ENCODE results near the gene HTRA3.

HTRA3 gene

GRCh38 chr4:8291701-8292477 lies 22.3 kb downstream of the HTRA3 start:
- H3K4me3 ChIP-seq (ENCODE audit: low read depth, low read length): no peak overlapping the region
- no peak for TF ChIP-seq CTCF (IDR thresholded peaks at IDR 0.05; ENCODE audit: low read depth, low read length)
- no peak for DNase-seq
- H3K36me3 ChIP-seq: no peaks in the 10 kb centered on the region
- H3K27me3 ChIP-seq (ENCODE audit: insufficient read depth, low read depth, severe bottlenecking): no peaks in the 10 kb centered on the region
- no peaks in the 10 kb centered on the region for H3K9me3 ChIP-seq (ENCODE audit: severe bottlenecking)
- H3K27ac ChIP-seq: no peak overlapping the region

DNA sequence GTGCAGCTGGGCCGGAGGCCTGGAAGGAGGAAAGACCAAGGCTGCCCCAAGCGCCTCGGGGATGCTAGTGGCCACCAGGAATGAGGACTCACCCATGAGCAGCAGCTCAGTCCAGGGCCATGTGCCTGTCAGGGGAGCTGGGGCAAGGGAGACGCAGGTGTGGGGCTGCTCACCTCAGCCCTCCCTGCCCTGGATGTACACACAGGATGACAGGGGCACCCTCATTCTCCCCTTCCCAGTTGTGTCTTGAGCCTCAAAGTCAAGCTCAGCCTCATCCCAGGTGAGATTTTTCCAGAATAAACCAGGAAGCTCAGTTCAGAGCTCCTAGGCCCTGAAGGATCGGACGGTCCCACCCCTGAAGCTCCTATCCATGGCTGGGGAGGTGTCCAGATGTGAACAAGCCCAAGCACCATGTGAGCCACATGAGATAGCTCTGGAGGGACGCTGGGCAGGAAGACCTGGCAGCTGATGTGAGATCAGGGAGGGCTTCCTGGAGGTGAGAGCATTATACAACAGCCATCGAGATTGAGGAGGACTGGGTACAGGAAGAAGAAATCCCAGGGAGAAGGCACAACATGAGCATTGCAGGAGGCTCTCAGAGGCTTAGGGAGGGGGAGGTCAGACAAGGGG lies 23.0 kb downstream of the HTRA3 start:
- TF ChIP-seq CTCF (IDR thresholded peaks at IDR 0.05; ENCODE audit: low read depth, low read length): no peak
- Histone ChIP-seq H3K9me3 (ENCODE audit: severe bottlenecking) (no peaks in the 10 kb centered on the region), H3K27ac (no peak overlapping the region), H3K4me3 (ENCODE audit: low read depth, low read length) (no peak overlapping the region), H3K36me3 (no peaks in the 10 kb centered on the region), H3K27me3 (ENCODE audit: insufficient read depth, low read depth, severe bottlenecking) (no peaks in the 10 kb centered on the region)
- no peak for DNase-seq

DNA sequence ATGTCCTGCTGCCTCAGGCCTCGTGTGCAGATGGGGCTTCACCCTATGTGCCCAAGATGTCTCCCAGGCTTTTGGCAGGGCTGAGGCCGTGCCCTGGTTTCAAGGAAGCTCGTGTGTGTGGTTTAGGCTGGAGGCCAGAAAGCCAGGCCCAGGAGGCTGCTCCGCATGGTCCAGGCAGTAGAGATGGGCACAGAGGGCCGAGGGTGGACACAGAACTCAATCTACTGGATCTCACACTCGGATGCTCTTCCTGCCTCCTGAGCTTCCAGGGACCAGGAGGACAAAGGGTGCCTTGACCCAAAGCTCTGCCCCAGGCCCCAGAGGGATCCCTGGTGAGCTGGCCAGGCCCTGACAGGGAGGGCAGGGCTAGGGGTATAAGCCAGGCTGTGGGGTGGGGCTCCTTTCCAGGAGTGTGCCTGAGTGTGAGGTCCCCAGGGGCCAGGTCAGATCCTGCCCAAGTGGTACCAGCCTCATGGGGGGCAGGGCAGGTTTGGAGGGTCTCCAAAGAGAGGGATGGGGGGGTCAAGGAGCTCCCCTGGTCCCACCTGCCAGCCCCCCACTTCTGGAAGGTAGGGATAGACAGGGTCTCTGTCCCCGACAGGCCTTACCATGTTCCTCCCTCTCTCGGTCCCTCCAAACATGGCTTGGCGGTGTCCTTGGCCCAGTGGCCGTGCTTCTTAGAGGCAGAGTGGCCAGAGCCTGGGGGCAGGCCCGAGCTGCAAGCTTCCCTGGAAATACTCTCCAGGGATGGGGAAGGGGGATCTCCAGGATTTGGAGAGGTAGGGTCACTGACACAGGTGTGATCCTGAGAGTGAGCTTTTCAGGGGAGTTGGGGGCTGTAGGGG lies 23.8 kb downstream of the HTRA3 start:
- Histone ChIP-seq H3K27me3 (ENCODE audit: insufficient read depth, low read depth, severe bottlenecking) (no peaks in the 10 kb centered on the region), H3K27ac (no peak overlapping the region), H3K36me3 (no peaks in the 10 kb centered on the region), H3K4me3 (ENCODE audit: low read depth, low read length) (no peak overlapping the region), H3K9me3 (ENCODE audit: severe bottlenecking) (no peaks in the 10 kb centered on the region)
- no peak for TF ChIP-seq CTCF (IDR thresholded peaks at IDR 0.05; ENCODE audit: low read depth, low read length)
- no peak for DNase-seq

- Histone ChIP-seq H3K4me3 (ENCODE audit: low read depth, low read length) (no peak overlapping the region), H3K27me3 (ENCODE audit: insufficient read depth, low read depth, severe bottlenecking) (no peaks in the 10 kb centered on the region), H3K9me3 (ENCODE audit: severe bottlenecking) (no peaks in the 10 kb centered on the region), H3K27ac (no peak overlapping the region), H3K36me3 (no peaks in the 10 kb centered on the region)
- no peak for TF ChIP-seq CTCF (IDR thresholded peaks at IDR 0.05; ENCODE audit: low read depth, low read length)
- DNase-seq: no peak
These were observed 24.5 kb downstream of the HTRA3 start for GRCh38 chr4:8294036-8294435.

GRCh38 chr4:8294775-8295174 lies 25.2 kb downstream of the HTRA3 start:
- no peaks in the 10 kb centered on the region for H3K36me3 ChIP-seq
- DNase-seq: no peak
- no peak for TF ChIP-seq CTCF (IDR thresholded peaks at IDR 0.05; ENCODE audit: low read depth, low read length)
- no peak overlapping the region for H3K27ac ChIP-seq
- no peak overlapping the region for H3K4me3 ChIP-seq (ENCODE audit: low read depth, low read length)
- H3K9me3 ChIP-seq (ENCODE audit: severe bottlenecking): no peaks in the 10 kb centered on the region
- H3K27me3 ChIP-seq (ENCODE audit: insufficient read depth, low read depth, severe bottlenecking): no peaks in the 10 kb centered on the region
